HG02885 (cell line): ENCODE measurements around the gene MPHOSPH9.
A peak's percentile ranks its signal among the peaks of the same experiment; 100 is the strongest.
"Not testable (repeated sequence)": the region's sequence is repeated elsewhere in the genome, so short reads cannot be mapped to it uniquely, and the experiment has no call there.

Source experiments
- ATAC-seq: cut with Tn5 transposase; IDR thresholded peaks from one replicate; pipeline ENCODE4 v1.9.1; 2021; ENCODE audit warnings: mild to moderate bottlenecking; ENCODE audit not compliant: unreplicated experiment, poor library complexity

The MPHOSPH9 gene

GRCh38 chr12:123233505-123234308 lies 766 bp upstream of the MPHOSPH9 start:
- ATAC-seq = peak; percentile 17

- ATAC-seq = no peak
Observed at GRCh38 chr12:123232472-123232806, 502 bp downstream of the MPHOSPH9 start.

- no peak for ATAC-seq
Observed at GRCh38 chr12:123231931-123232330, 1.0 kb downstream of the MPHOSPH9 start.

- ATAC-seq = no peak
Observed at GRCh38 chr12:123229051-123229450, 3.9 kb downstream of the MPHOSPH9 start.

GRCh38 chr12:123227581-123228258 lies 5.2 kb downstream of the MPHOSPH9 start:
- no peak for ATAC-seq

- no peak for ATAC-seq
Observed at GRCh38 chr12:123225443-123225842, 7.5 kb downstream of the MPHOSPH9 start.

GRCh38 chr12:123223241-123223668 lies 9.7 kb downstream of the MPHOSPH9 start:
- ATAC-seq = peak; percentile 57

GRCh38 chr12:123207815-123208214 lies 25.1 kb downstream of the MPHOSPH9 start:
- not testable (repeated sequence) for ATAC-seq

GRCh38 chr12:123206794-123207193 lies 26.1 kb downstream of the MPHOSPH9 start:
- ATAC-seq = not testable (repeated sequence)

GRCh38 chr12:123200414-123200813 lies 32.5 kb downstream of the MPHOSPH9 start:
- ATAC-seq = no peak

GRCh38 chr12:123199936-123200335 lies 33.0 kb downstream of the MPHOSPH9 start:
- no peak for ATAC-seq

- no peak for ATAC-seq
Observed at GRCh38 chr12:123187637-123188036, 45.3 kb downstream of the MPHOSPH9 start.

- no peak for ATAC-seq
Observed at GRCh38 chr12:123180171-123180570, 52.8 kb downstream of the MPHOSPH9 start.

- no peak for ATAC-seq
Observed at GRCh38 chr12:123171967-123172366, 61.0 kb downstream of the MPHOSPH9 start.

GRCh38 chr12:123167329-123167728 lies 65.6 kb downstream of the MPHOSPH9 start:
- no peak for ATAC-seq

- no peak for ATAC-seq
Observed at GRCh38 chr12:123165537-123165936, 67.4 kb downstream of the MPHOSPH9 start.

GRCh38 chr12:123164710-123165261 lies 68.2 kb downstream of the MPHOSPH9 start:
- ATAC-seq = no peak

GRCh38 chr12:123164222-123164621 lies 68.7 kb downstream of the MPHOSPH9 start:
- no peak for ATAC-seq

GRCh38 chr12:123163227-123163626 lies 69.7 kb downstream of the MPHOSPH9 start:
- ATAC-seq = no peak

GRCh38 chr12:123160801-123161487 lies 72.0 kb downstream of the MPHOSPH9 start:
- no peak for ATAC-seq

- ATAC-seq = no peak
Observed at GRCh38 chr12:123153906-123154305, 79.0 kb downstream of the MPHOSPH9 start.
